HG03066 (cell line): ENCODE measurements around the gene HOXB2.

Experiments
- ATAC-seq: cut with Tn5 transposase; IDR thresholded peaks from one replicate; pipeline ENCODE4 v1.9.1; 2021; ENCODE audit warnings: low read depth; ENCODE audit not compliant: unreplicated experiment

The HOXB2 gene

GRCh38 chr17:48545022-48545375, at the start of gene HOXB2:
Gene HOXB2 (minus strand): TSS chr17:48545109. CDS start chr17:48544911, 198 bp downstream.
- no peak for ATAC-seq

GRCh38 chr17:48593840-48594537, 49.1 kb upstream of the HOXB2 start:
- ATAC-seq, result no peak

- ATAC-seq, result no peak
Observed at GRCh38 chr17:48593126-48593829, 48.4 kb upstream of the HOXB2 start, which contains the start of gene HOXB5. Gene HOXB5 (minus strand): TSS chr17:48593779. CDS start chr17:48593682, 97 bp downstream.

- ATAC-seq, result no peak
Observed at GRCh38 chr17:48592577-48592976, 47.7 kb upstream of the HOXB2 start.

GRCh38 chr17:48592057-48592514, 47.2 kb upstream of the HOXB2 start:
- no peak for ATAC-seq

GRCh38 chr17:48591255-48592056, 46.5 kb upstream of the HOXB2 start:
- no peak for ATAC-seq

GRCh38 chr17:48590607-48591161, 45.8 kb upstream of the HOXB2 start:
- no peak for ATAC-seq

GRCh38 chr17:48589831-48590606, 45.1 kb upstream of the HOXB2 start, which contains the start of gene HOXB3:
Gene HOXB3 (minus strand): TSS chr17:48590241. CDS start chr17:48552474, 37,767 bp downstream.
- no peak for ATAC-seq

GRCh38 chr17:48589060-48589830, 44.3 kb upstream of the HOXB2 start:
- no peak for ATAC-seq

- ATAC-seq, result no peak
Observed at GRCh38 chr17:48588528-48588927, 43.6 kb upstream of the HOXB2 start.

GRCh38 chr17:48588074-48588415, 43.1 kb upstream of the HOXB2 start:
- ATAC-seq, result no peak

GRCh38 chr17:48587276-48588073, 42.6 kb upstream of the HOXB2 start:
- ATAC-seq, result no peak

GRCh38 chr17:48586355-48587258, 41.7 kb upstream of the HOXB2 start:
- no peak for ATAC-seq

- ATAC-seq, result no peak
Observed at GRCh38 chr17:48584223-48584741, 39.4 kb upstream of the HOXB2 start.

- ATAC-seq, result no peak
Observed at GRCh38 chr17:48583708-48584222, 38.9 kb upstream of the HOXB2 start.

GRCh38 chr17:48582750-48583069, 37.8 kb upstream of the HOXB2 start:
- ATAC-seq, result no peak
